GM21717 (cell line): ENCODE measurements around the gene MEF2C.

Source experiments
- ATAC-seq: cut with Tn5 transposase; IDR thresholded peaks from one replicate; pipeline ENCODE4 v1.9.1; 2021; ENCODE audit warnings: mild to moderate bottlenecking, moderate library complexity; ENCODE audit not compliant: unreplicated experiment

MEF2C gene

DNA sequence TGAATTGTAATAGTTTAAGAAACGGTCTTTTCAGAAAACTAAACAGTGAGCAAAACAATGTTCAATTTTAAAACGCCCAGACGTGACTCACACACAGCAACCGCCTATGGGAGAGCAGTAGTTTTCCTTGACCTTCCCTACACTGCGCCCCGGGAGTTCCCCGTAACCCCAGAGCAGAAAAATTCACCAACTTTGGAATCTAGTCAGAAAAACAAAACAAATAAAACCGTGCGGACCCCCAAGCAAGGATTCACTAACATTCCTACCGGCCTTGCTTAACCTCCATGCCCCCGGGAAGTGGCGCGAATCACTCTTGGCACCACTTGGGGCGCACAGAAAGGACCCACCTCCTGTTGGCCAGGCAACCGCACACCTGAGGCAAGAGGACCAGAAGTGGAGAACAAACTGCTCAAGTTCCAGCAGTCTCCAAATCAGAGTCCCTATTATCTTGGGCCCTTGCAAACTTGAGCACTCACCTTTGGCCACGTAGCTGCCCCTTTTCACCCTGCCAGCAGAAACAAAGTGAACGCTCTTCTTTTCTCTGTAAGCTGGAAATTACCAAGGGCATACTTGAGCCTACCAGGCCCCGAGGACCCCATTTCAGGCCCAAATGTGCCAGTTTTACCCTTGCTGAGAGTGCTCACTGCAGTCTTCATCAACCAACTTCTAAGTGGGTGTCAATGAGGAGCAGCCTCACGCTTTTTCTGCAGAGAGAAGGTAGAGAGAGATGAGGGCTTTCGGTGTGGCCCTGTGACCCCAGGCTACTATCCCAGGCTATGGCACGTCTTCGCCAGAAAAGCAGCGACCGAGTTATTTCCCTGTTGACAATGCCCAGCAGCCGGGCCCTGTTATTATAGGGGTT, 189.7 kb downstream of the MEF2C start:
- no peak for ATAC-seq

DNA sequence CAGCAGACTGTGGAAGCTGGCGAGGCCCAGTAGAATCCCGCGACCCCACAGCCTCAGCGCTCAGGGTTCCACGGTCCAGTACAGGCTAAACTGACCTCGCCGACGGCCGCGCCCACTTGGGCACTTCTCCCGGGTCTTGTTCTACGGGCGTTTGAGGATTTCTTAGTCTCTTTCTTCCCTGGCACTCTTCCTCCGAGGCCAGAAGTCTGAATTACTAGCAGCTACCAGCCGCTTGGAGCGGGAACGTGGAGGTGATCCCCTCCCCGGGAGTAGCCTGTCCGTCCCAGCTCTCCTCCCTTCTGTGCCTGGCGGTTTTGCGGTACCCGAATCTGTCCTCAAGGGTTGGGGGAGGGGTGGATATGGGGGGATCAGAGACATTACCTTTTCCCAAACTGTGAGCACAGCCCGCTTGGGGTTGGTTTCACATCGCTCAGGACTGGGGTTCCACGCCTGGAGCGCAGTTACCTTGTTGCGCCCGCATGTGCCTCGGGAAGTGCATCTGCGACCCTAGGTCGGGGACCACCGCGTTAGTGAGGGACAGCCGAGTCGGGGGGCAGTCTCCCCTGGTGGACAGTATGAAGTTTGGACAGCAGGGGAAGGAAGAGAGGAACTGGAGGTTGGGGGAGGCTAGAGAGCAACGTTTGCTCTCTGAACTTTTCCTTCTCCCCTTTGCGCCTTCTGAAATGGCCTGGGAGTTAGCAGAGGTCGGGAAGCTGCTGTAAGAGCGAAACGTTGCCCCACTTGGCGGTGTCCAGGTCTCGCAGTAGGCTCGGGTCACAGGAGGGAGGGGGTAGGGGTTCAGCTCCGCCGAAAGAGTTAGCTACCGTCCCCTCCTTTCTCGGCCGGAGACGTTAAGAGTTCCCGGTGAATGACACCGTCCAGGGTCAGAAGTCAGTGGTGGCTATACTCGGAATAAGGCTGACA, 190.8 kb downstream of the MEF2C start:
- no peak for ATAC-seq

DNA sequence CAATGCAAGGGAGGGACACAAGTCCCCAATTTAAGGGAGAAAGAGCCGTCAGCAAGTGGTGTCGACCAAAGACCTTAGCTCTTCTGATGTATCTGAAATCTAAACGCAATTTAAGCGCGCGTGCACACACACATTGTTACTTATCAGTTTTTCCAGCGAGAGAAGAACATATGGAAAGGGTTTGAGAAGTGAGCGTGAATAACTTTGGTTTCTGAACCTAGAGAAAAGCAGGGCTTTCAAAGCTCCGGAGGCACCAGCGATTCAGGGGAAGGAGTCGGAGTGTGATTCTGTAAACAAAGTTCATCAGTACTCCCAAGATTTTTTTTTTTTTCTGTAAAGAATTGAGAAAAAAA, 191.8 kb downstream of the MEF2C start:
- ATAC-seq = peak; percentile 11

DNA sequence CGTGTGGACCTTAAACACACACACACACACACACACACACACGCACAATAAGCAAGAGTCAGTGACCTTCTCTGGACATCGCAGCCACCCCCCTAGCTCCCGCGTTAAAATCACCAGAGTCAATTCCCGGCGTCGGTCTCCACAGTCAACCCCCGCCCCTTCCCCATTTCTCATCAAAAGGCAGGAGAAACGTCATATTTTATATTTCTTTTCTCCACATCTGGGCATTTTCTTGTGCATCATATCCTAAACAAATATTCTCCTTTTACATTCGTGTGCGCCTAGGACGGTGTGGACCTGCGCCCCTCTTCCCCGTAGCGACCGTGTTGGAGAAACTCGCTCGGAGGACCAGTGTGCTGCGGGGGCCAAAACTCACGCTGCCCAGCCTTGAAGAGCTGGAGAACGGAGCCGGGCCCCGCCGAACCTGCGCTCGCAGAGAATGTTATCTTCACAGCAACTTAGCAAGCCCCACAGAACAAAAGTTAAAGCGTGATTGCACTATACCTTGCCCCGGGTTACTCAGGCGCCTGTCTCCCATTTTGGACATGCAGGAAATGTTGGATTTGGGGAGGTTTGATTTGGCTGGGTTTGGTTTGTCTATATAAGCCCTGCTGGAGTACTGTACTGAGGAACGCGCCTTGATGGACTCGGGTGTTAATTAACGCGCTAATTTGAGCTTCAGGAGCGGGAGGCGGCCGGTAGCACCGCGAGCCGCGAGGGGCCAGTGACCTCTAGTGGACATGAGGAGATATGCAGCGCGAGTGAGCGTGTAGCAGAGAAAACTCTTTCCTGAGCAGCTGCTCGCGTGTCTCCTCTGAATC, 192.4 kb downstream of the MEF2C start:
- ATAC-seq = peak; percentile 86

DNA sequence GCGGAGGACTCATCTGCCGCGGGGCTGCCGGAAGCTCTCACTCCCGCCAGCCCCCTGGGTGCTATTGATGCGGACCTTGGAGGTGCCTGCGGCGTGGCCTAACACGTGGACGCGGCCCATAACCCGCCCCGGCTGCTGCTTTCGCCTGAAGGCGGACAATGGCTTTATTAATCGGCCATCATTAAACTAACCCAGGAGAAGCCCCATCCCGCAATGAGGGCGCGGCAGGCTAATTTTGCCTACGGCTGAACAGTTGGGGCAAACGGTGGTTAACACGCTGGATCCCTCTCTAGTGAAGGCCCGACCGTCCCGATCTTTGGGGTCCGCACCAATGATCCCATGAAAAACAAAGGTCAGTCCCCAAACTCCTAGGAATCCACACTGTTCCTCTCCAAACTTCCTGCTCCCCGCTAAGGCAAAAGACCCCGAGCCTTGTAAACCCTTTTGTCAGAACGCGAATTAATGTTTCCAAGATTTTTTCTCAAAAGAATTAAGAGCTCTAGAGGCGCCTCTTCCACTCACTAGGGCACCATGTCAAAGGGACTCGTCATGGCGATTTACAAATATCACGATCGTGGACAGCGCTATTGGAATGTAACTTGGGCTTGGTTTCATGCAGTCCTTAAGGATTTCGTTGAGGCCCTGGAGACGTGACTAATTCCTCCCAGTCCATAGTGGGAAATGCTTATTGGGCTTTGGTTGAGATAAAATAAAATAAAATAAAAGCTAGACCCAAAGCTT, 193.1 kb downstream of the MEF2C start:
- no peak for ATAC-seq

DNA sequence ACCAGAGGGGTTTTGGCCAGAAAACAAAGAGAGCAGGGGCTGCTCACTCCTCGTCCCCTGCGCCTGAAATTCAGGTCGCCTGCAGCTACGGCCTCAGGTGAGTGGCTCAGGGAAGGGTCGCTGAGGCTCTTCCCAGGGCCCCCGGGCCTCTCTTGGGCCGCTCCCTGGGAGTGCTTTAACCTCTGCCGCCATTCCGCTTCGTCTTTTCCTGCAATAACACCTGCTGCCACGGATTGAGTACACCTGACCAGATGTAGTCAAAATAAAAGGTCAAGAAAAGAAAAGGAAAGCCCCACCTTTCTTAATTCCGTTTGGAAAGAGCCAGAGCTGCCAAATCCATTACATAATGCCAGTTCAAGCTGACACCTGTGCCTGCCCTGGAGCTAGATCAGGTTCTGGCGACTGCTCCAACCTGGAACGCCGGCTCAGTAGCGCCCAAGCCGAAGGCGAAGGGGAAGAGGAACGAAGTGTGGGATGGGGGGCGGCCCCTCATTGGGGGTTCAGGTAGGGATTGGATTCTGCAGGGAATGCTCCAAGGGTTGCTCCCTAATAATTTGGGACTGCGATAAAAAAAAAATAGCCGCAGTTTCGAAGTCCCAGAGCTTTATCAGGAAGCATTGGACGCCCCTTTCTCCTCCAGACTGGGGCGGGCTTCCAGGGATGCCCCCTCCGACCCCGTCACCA, 193.9 kb downstream of the MEF2C start:
- no peak for ATAC-seq

DNA sequence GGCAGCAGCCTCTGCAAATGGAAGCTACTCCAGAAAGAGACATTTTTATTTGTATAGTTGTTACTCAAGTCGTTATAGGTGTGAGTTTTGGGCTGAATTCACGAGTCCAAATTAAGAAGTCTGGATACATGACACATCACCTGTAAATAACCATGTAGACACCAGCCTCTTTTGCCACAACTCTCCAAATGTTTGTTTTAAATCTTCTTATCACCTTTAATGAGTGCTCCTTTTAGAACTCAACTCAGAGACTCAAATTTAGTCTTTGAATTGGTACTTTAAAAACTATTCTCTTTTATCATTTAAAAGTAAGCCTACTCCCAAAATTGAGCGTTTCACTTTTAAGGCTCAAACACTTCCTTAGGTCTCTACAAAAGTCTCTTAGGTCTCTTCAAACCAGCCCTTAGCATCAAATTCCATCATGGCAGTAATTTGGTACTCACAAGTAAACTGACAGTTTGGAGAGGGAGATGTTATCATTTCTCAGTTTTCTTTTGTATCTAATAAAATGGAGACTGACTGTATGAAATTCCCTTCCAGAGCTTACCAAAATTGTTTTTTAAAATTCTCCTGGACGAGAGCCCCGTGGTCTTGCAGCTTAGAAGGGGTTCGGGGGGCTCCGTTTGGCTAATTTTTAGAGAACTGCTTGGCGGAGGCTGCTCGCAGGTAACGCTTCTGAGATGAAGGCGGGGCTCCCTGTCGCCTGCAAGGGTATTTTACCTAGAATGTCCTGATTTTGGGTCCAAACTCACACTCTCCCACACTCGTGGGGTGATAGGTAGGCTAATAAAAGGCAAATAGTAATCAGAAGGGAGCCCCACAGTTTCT, 194.6 kb downstream of the MEF2C start:
- no peak for ATAC-seq

DNA sequence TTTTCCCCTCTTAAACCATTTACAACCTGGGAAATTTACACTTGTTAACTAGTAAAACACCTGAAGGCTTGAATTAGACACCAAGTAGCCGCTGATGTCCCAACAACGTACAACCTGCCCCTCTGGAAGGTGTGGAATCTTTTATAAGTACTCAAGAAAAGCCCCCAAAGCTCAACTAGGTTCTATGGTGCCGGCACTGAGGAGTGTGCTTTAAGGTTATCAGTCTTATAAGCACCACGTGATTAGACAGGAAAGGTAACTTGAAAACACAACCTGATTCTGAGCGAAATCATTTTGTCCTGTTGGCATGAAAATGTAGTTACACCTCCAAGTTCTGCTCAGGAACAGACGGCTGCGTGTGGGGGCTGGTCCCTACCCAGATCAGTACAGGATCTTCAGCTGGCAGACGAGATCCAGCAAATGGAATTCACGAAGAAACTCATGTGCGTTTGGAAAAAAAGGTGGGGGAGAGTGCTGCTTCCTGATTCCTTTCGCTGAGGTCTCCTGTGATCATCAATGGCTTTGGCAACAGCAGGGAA, 195.5 kb downstream of the MEF2C start:
- ATAC-seq = no peak

DNA sequence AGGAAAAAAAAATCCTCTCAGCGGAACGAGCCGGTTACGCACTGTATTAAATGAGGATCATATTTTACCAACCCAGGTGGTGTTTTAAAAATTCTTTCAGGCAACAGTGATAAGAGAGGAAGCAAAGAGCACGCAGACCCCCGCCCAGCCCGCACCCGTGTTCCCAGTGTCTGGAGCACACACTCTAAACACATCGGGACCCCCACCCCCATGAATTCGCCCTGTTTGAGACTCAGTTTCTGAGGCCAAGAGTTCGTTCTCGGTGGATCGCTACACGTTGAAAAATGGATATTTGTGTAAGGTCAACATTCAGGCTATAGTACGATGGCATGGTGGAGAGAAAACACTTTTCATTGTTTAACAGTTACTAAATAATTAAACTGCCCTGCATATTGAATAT, 196.3 kb downstream of the MEF2C start:
- no peak for ATAC-seq

DNA sequence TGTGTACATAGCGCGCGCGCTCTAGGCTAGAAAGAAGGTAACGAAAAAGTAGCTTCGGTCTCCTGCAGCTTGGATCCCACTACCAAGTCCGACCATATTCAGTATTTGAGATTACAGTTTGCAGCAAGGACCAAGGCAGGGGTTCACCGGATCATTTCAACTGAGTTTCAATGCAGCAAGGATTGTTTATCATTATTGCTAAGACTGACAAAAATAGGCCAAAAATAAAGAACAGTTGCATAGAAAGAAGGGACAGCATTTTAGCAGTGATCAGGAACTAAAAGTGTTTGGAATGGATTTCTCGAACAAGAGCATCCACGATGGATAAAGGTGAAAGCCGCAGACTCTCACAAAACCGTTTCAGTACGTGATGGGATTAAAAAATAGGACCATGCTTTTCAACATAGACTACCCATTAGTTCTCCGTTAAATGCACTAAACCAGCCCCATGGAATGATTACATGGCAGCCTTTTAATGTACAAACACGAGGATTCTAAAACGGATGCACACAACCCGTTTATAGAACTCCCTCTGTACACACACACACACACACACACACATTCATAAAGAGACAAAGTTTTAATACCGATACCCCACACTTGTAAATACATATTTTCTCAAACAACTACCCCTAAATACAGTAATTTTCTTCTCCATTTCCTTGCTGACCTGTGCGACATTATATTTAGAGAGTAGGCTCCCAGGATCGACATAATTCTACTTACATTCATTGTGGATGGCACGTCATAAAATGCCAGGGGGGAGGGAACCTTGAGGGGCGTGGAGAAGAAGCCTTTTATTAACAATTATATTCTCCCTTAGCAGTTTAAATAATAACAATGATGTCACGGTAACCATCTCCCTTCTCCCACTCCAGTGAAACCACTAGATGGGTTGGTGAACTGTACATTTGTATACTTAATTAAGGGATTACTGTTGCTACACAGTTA, 197.1 kb downstream of the MEF2C start:
- no peak for ATAC-seq

DNA sequence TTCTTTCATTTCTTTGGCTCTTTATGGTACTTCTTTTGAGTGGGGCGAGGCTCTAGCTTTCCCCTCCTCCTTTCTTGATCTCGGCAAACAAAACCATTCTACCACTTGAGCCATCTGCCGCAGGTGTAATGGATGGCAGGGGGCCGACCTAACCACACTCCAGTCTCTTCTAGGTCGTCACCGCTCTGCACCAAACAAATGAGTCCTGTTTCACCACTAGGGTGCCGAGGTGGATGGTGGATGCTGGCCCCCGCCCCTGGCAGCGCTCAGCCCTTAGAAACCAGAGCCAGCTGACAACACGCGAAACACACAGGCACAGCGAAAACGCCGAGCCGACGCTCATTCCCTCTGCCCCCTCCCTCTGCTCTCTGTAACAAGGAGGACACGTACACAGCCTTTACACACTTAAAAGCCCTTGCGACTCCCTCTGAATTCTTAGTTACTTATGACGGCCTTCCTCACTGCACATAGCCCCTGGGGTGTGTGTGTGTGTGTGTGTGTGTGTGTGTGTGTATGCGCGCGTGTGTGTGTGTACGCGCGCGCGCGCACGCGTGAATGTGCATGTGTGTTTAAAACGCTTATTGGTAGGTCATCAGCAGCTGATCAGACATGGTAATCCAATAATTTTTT, 199.4 kb downstream of the MEF2C start:
- peak; percentile 66 for ATAC-seq

DNA sequence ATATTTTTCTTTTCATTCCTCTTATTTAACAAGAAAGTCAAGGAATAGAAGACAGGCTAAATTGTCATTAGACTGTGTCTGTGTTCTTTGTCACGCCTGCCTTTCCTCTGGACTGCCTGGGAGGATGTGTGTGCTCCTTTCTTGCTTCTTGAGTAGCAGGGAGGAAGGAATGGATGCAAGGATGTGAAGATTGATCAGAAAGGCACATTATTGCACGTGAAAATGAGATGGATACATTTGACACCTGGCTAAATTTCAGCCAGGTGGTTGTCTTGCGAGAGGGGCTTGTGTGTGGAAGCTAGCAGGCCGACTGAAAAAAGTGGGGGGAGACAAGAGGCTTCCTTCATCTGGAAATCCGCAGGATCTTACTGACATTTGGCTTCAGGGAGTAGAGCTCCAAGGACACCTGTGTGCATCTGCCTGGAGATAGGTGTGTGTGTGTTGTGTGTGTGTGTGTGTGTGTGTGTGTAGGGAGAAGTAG, 200.1 kb downstream of the MEF2C start:
- no peak for ATAC-seq

DNA sequence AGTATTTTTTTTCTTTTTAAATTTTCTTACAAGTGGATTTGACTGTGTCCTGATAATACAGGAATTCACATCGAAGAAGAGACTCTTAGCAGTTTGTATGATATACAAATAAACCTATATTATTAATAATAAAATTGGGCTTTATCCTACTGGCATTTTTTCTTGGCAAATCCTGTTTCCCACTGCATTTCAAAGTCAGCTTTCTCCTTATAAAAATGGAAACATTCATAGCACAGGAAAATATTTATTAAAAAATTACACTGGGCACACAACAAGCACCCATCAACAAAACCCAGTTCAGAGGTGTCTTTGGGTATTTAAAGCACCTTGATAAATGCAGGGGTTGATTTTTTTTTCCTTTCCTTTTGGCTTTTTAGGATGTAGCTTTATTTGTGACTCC, 200.9 kb downstream of the MEF2C start:
- no peak for ATAC-seq

DNA sequence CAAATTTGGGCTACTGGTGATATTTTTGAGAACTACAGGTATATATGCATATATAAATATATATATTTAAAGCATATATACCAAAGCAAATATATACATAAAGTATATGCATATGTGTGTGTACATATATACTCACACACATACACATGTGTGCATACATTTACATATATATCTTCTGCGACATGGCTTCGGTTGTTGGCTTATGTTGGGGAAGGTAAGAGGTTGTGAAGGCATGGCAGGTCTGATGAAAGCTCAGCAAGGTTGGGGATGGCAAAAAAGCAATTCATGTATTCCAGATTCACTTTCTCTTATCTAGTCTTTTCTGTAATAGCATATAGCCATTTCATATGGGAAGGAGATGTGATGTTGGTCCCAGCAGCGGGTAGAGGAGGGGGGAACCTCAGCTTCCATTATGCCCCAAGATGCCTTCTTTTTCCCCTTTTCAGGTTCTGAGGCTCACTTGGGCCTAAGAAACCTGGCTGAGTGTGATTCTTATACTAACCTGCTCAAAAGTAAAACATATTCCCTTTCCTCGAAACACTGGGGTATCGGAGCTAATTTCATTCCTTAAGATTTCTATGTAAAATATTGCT, 201.7 kb downstream of the MEF2C start:
- ATAC-seq = no peak

DNA sequence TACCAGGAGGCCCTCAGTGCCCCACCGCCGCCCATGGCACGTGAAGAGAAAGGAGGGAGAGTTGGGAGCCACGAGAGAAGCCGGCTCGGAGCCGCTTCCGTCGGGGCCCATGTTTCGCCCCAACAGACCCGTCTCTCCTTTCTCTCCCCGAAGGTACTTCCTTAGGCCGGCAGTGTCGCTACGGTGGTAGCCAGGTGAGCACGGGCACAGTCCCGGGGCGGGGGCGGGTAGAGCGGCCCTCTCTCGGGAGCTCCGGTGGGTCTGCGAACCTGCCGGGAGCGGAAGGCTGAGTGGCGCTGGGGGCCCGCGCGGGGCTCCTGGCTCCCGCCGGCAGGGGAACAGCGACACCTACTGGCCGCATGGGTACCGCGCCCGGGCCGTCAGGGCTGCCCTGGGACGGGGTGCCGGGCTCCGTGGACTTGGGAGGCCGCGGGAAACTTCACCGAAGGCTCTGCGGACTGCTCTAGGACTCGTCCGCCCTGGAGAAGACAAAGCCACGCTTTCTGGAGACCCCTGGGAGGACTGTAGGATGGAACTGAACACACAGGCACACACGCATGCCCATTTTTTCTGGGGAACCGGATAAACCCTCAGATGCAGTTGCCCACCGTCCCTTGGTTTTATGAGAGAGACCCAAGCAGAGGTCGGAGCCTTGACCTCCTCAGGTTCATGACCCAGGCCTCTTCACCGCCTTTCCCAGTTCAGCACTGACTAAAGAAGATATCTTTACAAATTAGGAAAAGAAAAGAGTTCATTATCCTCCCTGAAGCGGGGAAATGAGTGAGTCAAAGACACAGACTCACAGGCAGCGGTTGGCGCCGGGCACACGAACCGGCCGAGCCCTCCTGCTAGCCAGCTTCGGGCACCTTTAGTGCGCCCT, 202.5 kb downstream of the MEF2C start:
- peak; percentile 89 for ATAC-seq

DNA sequence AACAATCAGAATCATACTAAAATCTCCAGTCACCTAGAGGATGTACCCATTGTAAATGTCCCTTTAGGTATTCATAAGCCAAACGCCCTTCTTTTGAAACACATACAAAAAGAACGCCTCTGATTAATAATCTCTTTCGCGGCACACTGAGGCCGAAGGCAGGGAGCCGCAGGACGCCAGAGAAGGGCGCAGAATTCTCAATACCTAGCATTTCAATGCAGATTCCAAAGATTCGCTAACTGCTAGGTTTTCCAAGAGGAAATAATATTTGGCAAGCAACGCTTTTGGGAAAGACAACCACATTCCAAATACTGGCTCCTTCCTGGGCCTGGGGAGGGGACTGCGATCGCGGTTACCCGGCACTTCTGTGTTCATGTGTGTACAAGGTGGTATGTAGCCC, 203.3 kb downstream of the MEF2C start:
- ATAC-seq = no peak
